ENCODE results near the gene CALCOCO1.

CALCOCO1 gene

GRCh38 chr12:53739214-53740129 lies 12.2 kb upstream of the CALCOCO1 start:
- no peak overlapping the region for H2AFZ ChIP-seq (ENCODE audit: low read length)
- no peak for TF ChIP-seq CTCF (conservative IDR thresholded peaks at IDR 0.05; ENCODE audit: low read length)
- no peak for TF ChIP-seq EZH2phosphoT487 (IDR thresholded peaks at IDR 0.05; ENCODE audit: borderline replicate concordance)
- no peak overlapping the region for H3K4me2 ChIP-seq (ENCODE audit: low read depth, low read length, poor library complexity, severe bottlenecking)

GRCh38 chr12:53738406-53739213 lies 11.4 kb upstream of the CALCOCO1 start:
- Histone ChIP-seq H3K4me3 (ENCODE audit: low read length, poor library complexity, severe bottlenecking) (no peak overlapping the region), H4K20me1 (ENCODE audit: insufficient read depth, low read length, poor library complexity, severe bottlenecking) (no peaks in the 10 kb centered on the region), H3K9me3 (ENCODE audit: insufficient read depth, low read depth, low read length) (no peaks in the 10 kb centered on the region), H3K36me3 (ENCODE audit: insufficient read depth, low read length) (no peaks in the 10 kb centered on the region), H3F3A (ENCODE audit: low read depth) (no peaks in the 10 kb centered on the region), H2AFZ (ENCODE audit: low read length) (no peak overlapping the region), H3K9me2 (replicated peaks; ENCODE audit: low read depth, low read length) (no peaks in the 10 kb centered on the region), H3K27me3 (ENCODE audit: insufficient read depth, low read length, poor library complexity, severe bottlenecking) (no peaks in the 10 kb centered on the region), H3K4me1 (ENCODE audit: insufficient read depth, low read length, poor library complexity, severe bottlenecking) (peaks cover 6% of the 10 kb centered on the region), H3K4me2 (ENCODE audit: low read depth, low read length, poor library complexity, severe bottlenecking) (no peak overlapping the region), H3K79me2 (ENCODE audit: insufficient read depth, low read length) (no peaks in the 10 kb centered on the region), H3K9ac (ENCODE audit: low read depth, low read length, poor library complexity, severe bottlenecking) (no peak overlapping the region)
- no peak for TF ChIP-seq EZH2phosphoT487 (IDR thresholded peaks at IDR 0.05; ENCODE audit: borderline replicate concordance)
- TF ChIP-seq CTCF (conservative IDR thresholded peaks at IDR 0.05; ENCODE audit: low read length): no peak

More at GRCh38 chr12:53739214-53740129, 12.2 kb upstream of the CALCOCO1 start:
- Histone ChIP-seq H3K9me2 (replicated peaks; ENCODE audit: low read depth, low read length) (no peaks in the 10 kb centered on the region), H3K79me2 (ENCODE audit: insufficient read depth, low read length) (no peaks in the 10 kb centered on the region), H4K20me1 (ENCODE audit: insufficient read depth, low read length, poor library complexity, severe bottlenecking) (no peaks in the 10 kb centered on the region), H3K27me3 (ENCODE audit: insufficient read depth, low read length, poor library complexity, severe bottlenecking) (no peaks in the 10 kb centered on the region), H3K36me3 (ENCODE audit: insufficient read depth, low read length) (no peaks in the 10 kb centered on the region), H3K4me1 (ENCODE audit: insufficient read depth, low read length, poor library complexity, severe bottlenecking) (no peaks in the 10 kb centered on the region), H3K9ac (ENCODE audit: low read depth, low read length, poor library complexity, severe bottlenecking) (no peak overlapping the region), H3K9me3 (ENCODE audit: insufficient read depth, low read depth, low read length) (no peaks in the 10 kb centered on the region), H3K4me3 (ENCODE audit: low read length, poor library complexity, severe bottlenecking) (no peak overlapping the region), H3F3A (ENCODE audit: low read depth) (no peaks in the 10 kb centered on the region)

- H3K27me3 ChIP-seq (ENCODE audit: insufficient read depth, low read length, poor library complexity, severe bottlenecking): no peaks in the 10 kb centered on the region
Measured at GRCh38 chr12:53737951-53738405, 10.7 kb upstream of the CALCOCO1 start.

More at GRCh38 chr12:53737951-53738405, 10.7 kb upstream of the CALCOCO1 start:
- Histone ChIP-seq H3F3A (ENCODE audit: low read depth) (no peaks in the 10 kb centered on the region), H3K9ac (ENCODE audit: low read depth, low read length, poor library complexity, severe bottlenecking) (no peak overlapping the region), H3K79me2 (ENCODE audit: insufficient read depth, low read length) (no peaks in the 10 kb centered on the region), H3K4me3 (ENCODE audit: low read length, poor library complexity, severe bottlenecking) (no peak overlapping the region), H4K20me1 (ENCODE audit: insufficient read depth, low read length, poor library complexity, severe bottlenecking) (no peaks in the 10 kb centered on the region), H3K4me2 (ENCODE audit: low read depth, low read length, poor library complexity, severe bottlenecking) (no peak overlapping the region), H2AFZ (ENCODE audit: low read length) (no peak overlapping the region), H3K4me1 (ENCODE audit: insufficient read depth, low read length, poor library complexity, severe bottlenecking) (peaks cover 11% of the 10 kb centered on the region), H3K9me3 (ENCODE audit: insufficient read depth, low read depth, low read length) (no peaks in the 10 kb centered on the region), H3K9me2 (replicated peaks; ENCODE audit: low read depth, low read length) (no peaks in the 10 kb centered on the region), H3K36me3 (ENCODE audit: insufficient read depth, low read length) (no peaks in the 10 kb centered on the region)
- TF ChIP-seq CTCF (conservative IDR thresholded peaks at IDR 0.05; ENCODE audit: low read length): no peak
- TF ChIP-seq EZH2phosphoT487 (IDR thresholded peaks at IDR 0.05; ENCODE audit: borderline replicate concordance): no peak
